ENCODE data around the gene THBS1. TPM values are rescaled to one million over a fixed set of nuclear protein-coding genes. Genes with fewer than 3 reads are reported as not detected.
A peak's percentile ranks its signal among the peaks of the same experiment; 100 is the strongest.

Gene THBS1
- total RNA-seq, 1 donor from 2014 or later, result 513 TPM

DNA sequence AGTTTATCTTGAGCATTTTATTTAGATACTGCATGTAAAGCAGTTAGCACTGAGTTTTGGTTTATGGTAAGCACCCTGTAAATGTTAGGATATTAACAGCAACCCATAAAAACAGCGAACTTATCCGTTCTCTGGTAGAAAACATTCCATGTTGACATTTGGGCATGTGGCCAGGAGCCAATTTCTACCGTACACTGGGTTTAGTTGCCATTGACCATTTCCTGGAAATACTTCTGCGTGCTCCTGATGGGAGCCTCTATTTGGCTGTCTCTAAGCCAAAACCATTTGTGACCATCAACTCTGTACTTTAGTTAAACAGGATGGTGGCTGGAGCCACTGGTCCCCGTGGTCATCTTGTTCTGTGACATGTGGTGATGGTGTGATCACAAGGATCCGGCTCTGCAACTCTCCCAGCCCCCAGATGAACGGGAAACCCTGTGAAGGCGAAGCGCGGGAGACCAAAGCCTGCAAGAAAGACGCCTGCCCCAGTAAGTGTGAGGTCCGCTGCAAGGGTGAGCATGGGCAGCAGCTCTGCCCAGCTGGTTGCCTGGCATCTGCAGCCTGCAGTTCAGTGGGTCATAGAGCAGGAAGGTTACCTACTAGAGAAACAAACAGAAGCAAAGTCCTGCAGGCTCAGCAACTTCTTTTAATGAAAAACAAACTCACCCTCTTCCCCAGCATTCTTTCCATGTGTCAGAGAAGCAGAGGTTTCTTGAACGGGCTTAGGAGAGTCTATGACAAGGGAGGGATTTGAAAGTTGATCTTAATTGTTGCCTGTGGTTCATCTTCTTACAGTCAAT lies 7.1 kb downstream of the THBS1 start:
- TF ChIP-seq CTCF (IDR thresholded peaks at IDR 0.05) (no peak), POLR2A (IDR thresholded peaks at IDR 0.05) (no peak), POLR2AphosphoS5 (IDR thresholded peaks at IDR 0.05; ENCODE audit: insufficient read depth in 1 of 2, low read depth in 1 of 2) (peak in 1 of 2 donors; percentile 34)
- H3K27ac ChIP-seq, result no peak overlapping the region
- H3K27me3 ChIP-seq, result no peaks in the 10 kb centered on the region
- peaks cover 0 to 99% of the 10 kb centered on the region in 2 donors for H3K36me3 ChIP-seq
- no peak overlapping the region for H3K4me3 ChIP-seq
- H3K4me1 ChIP-seq, result peaks cover 33% of the 10 kb centered on the region
- DNase-seq (ENCODE audit: extremely low spot score in 2 of 2), result no peak
- no peaks in the 10 kb centered on the region for H3K9me3 ChIP-seq
- intact Hi-C loops (cut with DNase I), result loop anchor here (10.0 kb wide), 1 partner anchor 773 kb away; no protein-coding TSS in a partner anchor

DNA sequence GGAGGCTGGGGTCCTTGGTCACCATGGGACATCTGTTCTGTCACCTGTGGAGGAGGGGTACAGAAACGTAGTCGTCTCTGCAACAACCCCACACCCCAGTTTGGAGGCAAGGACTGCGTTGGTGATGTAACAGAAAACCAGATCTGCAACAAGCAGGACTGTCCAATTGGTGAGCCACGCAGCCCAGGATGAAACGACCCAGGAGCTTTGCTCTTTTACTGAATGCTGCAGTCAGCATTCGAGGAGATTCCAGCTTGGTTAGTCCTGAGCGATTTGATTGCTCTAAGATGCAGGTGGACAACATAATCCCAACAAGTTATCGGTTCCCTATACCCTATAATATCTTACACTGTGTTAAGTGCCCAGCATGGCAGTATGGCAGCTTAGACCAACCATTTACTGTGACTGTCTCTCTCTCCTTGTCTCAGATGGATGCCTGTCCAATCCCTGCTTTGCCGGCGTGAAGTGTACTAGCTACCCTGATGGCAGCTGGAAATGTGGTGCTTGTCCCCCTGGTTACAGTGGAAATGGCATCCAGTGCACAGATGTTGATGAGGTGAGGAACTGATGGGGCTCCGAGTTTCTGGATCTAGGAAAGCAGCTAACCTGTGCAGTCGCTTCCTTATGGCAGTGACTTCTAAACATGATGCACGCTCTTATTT lies 7.8 kb downstream of the THBS1 start:
- intact Hi-C loops (cut with DNase I), result loop anchor here (10.0 kb wide), 1 partner anchor 774 kb away; no protein-coding TSS in a partner anchor
- peaks cover 0 to 99% of the 10 kb centered on the region in 2 donors for H3K36me3 ChIP-seq
- H3K27me3 ChIP-seq, result no peaks in the 10 kb centered on the region
- no peak overlapping the region for H3K4me3 ChIP-seq
- H3K27ac ChIP-seq, result no peak overlapping the region
- DNase-seq (ENCODE audit: extremely low spot score in 2 of 2), result no peak
- H3K9me3 ChIP-seq, result no peaks in the 10 kb centered on the region
- peaks cover 30% of the 10 kb centered on the region for H3K4me1 ChIP-seq
- TF ChIP-seq POLR2A (IDR thresholded peaks at IDR 0.05) (no peak), CTCF (IDR thresholded peaks at IDR 0.05) (no peak), POLR2AphosphoS5 (IDR thresholded peaks at IDR 0.05; ENCODE audit: insufficient read depth in 1 of 2, low read depth in 1 of 2) (no peak)

- intact Hi-C loops (cut with DNase I), result loop anchor here (10.0 kb wide), 1 partner anchor 775 kb away; no protein-coding TSS in a partner anchor
- H3K4me1 ChIP-seq, result peaks cover 24% of the 10 kb centered on the region
- no peak overlapping the region for H3K4me3 ChIP-seq
Observed at GRCh38 chr15:39589193-39589814, 8.4 kb downstream of the THBS1 start.

DNA sequence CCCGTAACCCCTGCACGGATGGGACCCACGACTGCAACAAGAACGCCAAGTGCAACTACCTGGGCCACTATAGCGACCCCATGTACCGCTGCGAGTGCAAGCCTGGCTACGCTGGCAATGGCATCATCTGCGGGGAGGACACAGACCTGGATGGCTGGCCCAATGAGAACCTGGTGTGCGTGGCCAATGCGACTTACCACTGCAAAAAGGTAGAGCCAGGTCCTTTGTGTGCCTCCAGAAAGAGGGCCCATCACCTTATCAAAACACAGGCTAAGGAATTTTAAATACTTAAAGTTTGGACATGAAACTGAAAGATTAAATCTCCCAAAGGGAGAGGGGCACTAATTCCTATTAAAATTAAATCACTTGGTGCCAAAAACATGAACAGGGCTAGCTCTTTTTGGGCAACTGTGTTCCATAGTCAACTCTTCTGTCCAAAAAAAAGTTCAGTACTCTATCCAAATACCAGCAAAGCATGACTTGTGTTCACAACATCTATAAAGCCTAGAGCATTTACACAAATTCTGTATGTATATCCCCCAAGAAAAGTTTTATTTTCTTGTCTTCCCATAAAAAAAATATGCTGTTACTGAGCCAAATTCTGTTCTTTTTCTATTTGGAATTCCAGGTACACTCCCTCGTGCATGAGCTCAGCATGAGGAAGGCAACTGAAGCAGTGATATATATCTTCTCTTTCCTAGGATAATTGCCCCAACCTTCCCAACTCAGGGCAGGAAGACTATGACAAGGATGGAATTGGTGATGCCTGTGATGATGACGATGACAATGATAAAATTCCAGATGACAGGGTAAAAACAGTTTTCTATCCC lies 9.2 kb downstream of the THBS1 start:
- H3K4me1 ChIP-seq, result peaks cover 17% of the 10 kb centered on the region
- no peak overlapping the region for H3K4me3 ChIP-seq
- peaks cover 0 to 99% of the 10 kb centered on the region in 2 donors for H3K36me3 ChIP-seq
- no peak for DNase-seq (ENCODE audit: extremely low spot score in 2 of 2)
- H3K27ac ChIP-seq, result no peak overlapping the region
- no peaks in the 10 kb centered on the region for H3K27me3 ChIP-seq
- H3K9me3 ChIP-seq, result no peaks in the 10 kb centered on the region
- intact Hi-C loops (cut with DNase I), result loop anchor here (10.0 kb wide), 1 partner anchor 775 kb away; no protein-coding TSS in a partner anchor
- TF ChIP-seq POLR2A (IDR thresholded peaks at IDR 0.05) (no peak), POLR2AphosphoS5 (IDR thresholded peaks at IDR 0.05; ENCODE audit: insufficient read depth in 1 of 2, low read depth in 1 of 2) (no peak), CTCF (IDR thresholded peaks at IDR 0.05) (no peak)

More at GRCh38 chr15:39589193-39589814, 8.4 kb downstream of the THBS1 start:
- no peak for DNase-seq (ENCODE audit: extremely low spot score in 2 of 2)
- no peaks in the 10 kb centered on the region for H3K27me3 ChIP-seq
- H3K9me3 ChIP-seq, result no peaks in the 10 kb centered on the region
- no peak overlapping the region for H3K27ac ChIP-seq
- H3K36me3 ChIP-seq, result peaks cover 0 to 100% of the 10 kb centered on the region in 2 donors
- TF ChIP-seq POLR2A (IDR thresholded peaks at IDR 0.05) (no peak), CTCF (IDR thresholded peaks at IDR 0.05) (no peak), POLR2AphosphoS5 (IDR thresholded peaks at IDR 0.05; ENCODE audit: insufficient read depth in 1 of 2, low read depth in 1 of 2) (no peak)

Measured in vagina (tissue), 2 donors.